Frontal cortex (tissue), 4 donors: ENCODE results near the gene MAPK1. TPM values are rescaled to one million over a fixed set of nuclear protein-coding genes. Genes with fewer than 3 reads are reported as not detected.
A peak's percentile ranks its signal among the peaks of the same experiment; 100 is the strongest.

ENCODE experiments used
- DNase-seq, 2 donors: peaks; one replicate each; pipeline ENCODE4 v3.0.0; 2012; ENCODE audit warnings: low spot score in 2 of 2
- FAIRE-seq: peaks from 2 replicates; lab custom pipeline; 2012; peaks lifted over from hg19 to GRCh38; lab: Jason Lieb, UNC
- small RNA-seq: library from RNA; depleted of rRNA; stranded (forward); fragments of <200 nt; gene quantifications from one replicate; pipeline ENCODE3, GENCODE V24; 2014
- total RNA-seq: library from RNA; depleted of rRNA; stranded (reverse); fragments of >200 nt; gene quantifications from one replicate; pipeline ENCODE4 v1.2.3, GENCODE V29; 2014
- donor health status: control.
- donor health status: control.
- donor health status: control.

MAPK1 gene
- total RNA-seq, 1 donor from 2014 or later = 74.2 TPM

DNA sequence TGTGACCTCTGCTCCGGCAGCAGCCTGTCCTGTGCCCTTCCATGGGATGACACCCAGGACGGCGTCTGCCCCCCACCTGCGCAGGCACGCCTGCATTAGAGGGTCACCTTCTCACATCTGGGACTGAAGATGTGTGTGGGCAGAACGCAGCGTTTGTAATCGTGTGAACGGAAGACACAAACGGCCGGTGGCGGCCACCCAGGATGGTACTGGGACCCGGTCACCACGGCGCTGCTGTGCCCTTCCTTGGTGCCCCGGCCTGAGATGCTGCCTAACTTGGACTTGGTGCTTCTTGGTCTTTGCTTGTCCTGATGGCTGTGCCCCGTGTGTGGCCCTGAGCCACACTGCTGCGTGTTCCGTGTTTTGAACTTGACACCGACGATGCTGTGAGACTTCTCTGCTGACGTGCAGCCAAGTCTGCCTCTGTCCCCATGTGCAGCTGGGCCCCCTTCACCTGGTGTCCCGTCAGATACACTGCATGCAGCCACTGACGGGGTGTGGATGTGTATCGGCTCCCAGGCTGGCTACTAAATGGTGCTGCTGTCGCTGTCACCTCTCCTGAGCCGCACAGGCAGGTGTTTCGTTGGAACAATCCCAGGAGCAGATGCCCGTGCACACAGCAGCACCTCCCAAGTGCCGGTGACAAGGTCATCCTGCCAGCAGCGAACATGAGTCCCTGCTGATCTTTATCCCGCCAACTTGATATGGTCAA lies 153.2 kb downstream of the MAPK1 start:
- DNase-seq (no peak), FAIRE-seq (no peak)

DNA sequence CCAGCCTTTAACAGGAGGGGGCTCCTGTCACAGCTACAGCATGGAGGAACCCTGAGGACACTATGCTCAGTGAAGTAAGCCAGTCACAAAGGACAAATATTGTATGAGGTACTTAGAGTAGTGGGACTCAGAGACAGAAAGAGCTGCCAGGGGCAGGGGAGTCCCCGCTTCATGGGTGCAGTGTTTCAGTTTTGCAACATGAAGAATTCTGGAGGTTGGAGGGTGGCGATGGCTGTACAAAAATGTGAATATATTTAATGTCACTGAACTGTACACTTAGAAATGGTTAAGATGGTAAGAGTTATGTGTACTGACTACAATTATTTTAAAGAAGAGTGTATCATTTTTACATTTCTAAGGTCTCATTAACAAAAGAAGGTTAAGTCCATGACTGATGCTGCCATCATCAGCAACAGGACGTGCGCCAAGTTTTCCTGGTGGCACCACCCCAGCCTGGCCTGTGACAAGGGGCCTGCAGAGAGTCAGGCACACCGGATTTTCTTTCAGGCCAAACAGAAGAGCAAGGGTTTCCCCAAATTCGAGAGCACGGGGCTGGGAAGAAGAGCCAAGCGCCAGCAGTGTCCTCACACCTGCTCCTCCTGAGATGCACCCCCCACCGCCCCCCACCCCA lies 153.9 kb downstream of the MAPK1 start:
- DNase-seq = no peak
- no peak for FAIRE-seq

DNA sequence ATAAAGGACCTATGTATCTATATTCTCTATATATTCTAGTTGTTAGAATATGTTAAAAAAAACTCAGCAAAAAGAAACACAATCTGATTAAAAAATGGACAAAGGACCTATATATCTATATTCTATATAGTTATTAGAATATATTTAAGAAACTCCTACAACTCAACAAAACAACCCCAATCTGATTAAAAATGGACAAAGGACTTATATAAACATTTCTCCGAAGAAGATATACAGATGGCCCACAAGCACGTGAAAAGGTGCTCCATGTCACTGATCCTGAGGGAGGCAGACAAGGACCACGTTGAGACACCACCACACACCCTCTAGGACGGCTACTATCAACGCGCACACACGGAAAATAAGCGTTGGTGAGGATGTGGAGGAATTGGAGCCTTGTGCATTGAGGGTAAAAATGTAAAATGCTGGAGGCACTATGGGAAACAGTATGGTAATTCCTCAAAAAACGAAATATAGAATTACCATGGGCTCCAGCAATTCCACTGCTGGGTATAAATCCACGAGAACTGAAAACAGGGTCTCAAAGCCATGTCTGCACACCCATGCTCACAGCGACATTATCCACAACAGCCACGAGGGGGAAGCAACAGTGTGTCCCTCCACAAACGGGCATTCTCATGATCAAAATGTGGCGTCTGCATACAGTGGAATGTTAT lies 154.6 kb downstream of the MAPK1 start:
- FAIRE-seq = no peak

DNA sequence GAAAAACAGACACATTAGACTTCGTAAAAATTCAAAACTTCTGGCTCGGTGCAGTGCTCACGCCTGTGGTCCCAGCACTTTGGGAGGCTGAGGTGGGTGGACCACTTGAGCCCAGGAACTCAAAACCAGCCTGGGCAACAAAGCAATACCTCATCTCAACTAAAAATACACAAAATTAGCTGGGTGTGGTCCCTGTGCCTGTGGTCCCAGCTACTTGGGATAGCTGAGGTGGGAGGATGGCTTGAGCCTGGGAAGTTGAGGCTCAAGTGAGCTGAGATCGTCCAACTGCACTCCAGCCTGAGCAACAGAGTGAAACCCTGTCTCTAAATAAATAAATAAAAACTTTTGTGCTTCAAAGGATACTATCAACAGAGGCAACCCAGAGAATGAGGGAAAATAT lies 155.6 kb downstream of the MAPK1 start:
- DNase-seq = no peak
- FAIRE-seq = no peak

More for the DNA sequence above, 154.6 kb downstream of the MAPK1 start:
- peak; percentile 75 to 80 for DNase-seq

DNA sequence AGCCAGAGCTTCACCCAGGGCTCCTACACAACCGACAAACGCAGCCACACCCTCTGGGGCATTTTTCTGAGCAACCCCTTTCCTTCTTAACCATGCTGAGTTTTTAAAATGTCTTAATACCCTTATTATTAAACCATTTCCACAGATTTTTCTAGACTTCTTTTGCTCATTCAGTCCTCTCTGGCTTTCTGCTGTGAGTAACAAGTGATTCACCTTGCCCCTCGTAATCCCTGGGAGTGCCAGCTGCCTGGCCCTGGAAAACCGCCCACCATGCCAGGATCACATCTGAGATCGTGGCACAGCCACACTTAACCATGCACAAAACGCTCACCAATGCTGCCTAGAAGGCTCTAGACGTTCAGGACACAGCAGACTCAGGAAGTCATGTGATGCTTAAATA lies 157.3 kb downstream of the MAPK1 start:
- DNase-seq (no peak), FAIRE-seq (no peak)

DNA sequence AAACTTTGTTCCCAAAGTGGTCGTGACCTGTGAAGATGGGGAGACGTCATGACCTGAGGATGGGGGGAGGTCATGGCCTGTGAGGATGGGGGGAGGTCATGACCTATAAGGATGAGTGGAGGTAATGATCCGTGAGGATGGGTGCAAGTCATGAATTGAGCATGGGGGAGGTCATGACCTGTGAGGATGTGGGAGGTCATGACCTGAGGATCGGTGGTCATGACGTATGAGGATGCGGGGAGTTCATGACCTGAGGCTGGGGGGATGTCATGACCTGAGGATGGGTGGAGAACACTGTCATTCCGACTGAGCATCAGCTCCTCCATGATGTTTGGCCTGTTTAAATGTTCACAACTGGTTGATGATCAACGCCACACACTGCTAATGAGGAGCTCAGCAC lies 157.8 kb downstream of the MAPK1 start:
- DNase-seq (no peak), FAIRE-seq (no peak)

DNA sequence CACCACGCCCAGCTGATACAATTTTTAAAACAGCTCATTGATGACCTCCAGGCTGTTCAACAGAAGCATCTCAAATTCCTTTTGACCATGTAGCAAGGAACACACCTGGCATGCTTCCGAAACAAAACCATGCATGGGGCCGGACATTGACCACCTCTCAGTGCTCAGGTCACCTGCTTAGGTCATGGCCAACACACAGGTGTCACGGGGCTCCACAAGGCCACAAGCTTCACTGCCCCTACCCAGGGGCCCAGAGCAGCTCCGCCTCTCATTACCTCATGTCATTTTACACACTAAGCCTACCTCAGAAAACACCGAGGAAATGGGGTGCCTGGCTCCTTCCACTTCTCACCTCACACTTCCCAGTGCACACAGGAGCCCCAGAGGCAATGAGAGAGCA lies 158.5 kb downstream of the MAPK1 start:
- FAIRE-seq (no peak), DNase-seq (no peak)

DNA sequence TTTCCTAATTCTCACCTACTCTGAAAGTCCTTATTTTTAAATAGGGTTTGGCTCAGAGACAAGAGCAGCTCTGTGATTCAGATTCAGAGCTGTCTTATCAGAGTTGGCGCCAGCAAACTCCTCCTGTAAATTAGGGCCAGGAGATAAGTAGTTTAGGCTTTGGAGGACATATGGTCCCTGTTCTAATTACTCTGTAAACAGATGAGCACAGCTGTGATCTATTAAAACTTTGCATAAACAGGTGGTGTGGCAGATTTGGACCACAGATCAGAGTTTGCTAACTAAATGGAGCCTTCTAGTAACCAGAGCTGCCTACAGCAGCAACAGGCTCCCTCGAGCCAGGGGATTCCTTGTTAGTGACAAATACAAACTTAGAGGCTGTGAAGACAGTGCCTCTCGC lies 159.8 kb downstream of the MAPK1 start:
- FAIRE-seq (no peak), DNase-seq (no peak)

Small RNAs within 50 kb of the gene (small RNA-seq; reads per million reads assigned to genes)
- not detected for gene RN7SL280P
- gene RNA5SP493 = not detected

Other genes starting within 250 kb of the MAPK1 start
- 7.7 TPM for gene YDJC, start 237.6 kb downstream of the MAPK1 start, total RNA-seq
- not detected for gene CCDC116, start 234.9 kb downstream of the MAPK1 start, total RNA-seq
- gene SDF2L1, start 225.3 kb downstream of the MAPK1 start, total RNA-seq = 2.9 TPM
- gene PPIL2, start 201.6 kb downstream of the MAPK1 start, total RNA-seq = 20.4 TPM
- 104 TPM for gene YPEL1, start 131.9 kb downstream of the MAPK1 start, total RNA-seq
- 19.2 TPM for gene PPM1F, start 85.2 kb upstream of the MAPK1 start, total RNA-seq
- 15.1 TPM for gene TOP3B, start 115.1 kb upstream of the MAPK1 start, total RNA-seq